ENCODE data around the gene AEN.

- no peak for TF ChIP-seq CTCF (IDR thresholded peaks at IDR 0.05; ENCODE audit: low read depth, low read length)
- TF ChIP-seq POLR2A (IDR thresholded peaks at IDR 0.05; ENCODE audit: extremely low read depth, insufficient read length): no peak
- TF ChIP-seq MAX (IDR thresholded peaks at IDR 0.05; ENCODE audit: low read depth, low read length): no peak
Observed at GRCh38 chr15:88604381-88605188, 16.6 kb upstream of the AEN start.
